ELR (cell line): ENCODE measurements around the gene HSPA5.
"Not testable (repeated sequence)": the region's sequence is repeated elsewhere in the genome, so short reads cannot be mapped to it uniquely, and the experiment has no call there.

Experiments used
- DNase-seq: peaks from one replicate; pipeline ENCODE4 v3.0.0-alpha.2; 2015; ENCODE audit warnings: low read depth

The HSPA5 gene

GRCh38 chr9:125241000-125241862 lies at the start of gene HSPA5:
Gene HSPA5 (minus strand): TSS chr9:125241343. CDS start chr9:125241126, 217 bp downstream.
- peak; percentile 100 for DNase-seq

DNA sequence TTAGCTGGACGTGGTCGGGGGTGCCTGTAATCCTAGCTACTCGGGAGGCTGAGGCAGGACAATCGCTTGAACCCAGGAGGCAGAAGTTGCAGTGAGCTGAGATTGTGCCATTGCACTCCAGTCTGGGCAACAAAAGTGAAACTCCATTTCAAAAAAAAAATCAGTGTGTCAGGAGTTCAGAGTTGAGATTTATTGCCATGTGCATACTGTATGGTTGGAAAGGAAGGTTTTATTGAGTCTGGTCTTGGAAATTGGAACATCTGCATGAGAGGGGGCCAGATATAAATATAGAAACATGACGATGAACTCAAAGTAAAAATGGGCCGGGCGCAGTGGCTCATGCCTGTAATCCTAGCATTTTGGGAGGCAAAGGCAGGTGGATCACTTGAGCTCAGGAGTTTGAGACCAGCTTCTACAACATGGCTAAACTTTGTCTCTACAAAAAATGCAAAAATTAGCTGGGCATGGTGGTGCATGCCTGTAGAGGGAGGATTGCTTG lies 45.8 kb upstream of the HSPA5 start:
- DNase-seq: not testable (repeated sequence)

- no peak for DNase-seq
Observed at GRCh38 chr9:125284855-125285254, 43.7 kb upstream of the HSPA5 start.

GRCh38 chr9:125280945-125281344 lies 39.8 kb upstream of the HSPA5 start:
- DNase-seq: no peak

DNA sequence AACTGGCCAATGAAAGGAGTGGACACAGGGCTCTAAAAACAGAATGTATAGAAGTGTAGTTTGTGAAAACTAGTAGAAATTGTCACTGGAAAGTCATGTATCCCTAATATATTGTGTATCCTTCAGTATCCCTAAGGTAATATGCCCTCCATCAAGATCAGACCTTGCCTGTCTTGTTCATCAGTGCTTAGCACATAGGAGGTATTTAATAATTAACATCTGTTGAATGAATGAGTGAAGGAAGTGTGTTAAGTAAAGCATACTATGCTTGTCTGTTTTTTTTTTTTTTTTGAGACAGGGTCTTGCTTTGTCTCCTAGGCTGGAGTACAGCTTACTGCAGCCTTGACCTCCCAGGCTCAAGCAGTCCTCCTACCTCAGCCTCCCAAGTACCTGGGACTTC lies 36.3 kb upstream of the HSPA5 start:
- no peak for DNase-seq

DNA sequence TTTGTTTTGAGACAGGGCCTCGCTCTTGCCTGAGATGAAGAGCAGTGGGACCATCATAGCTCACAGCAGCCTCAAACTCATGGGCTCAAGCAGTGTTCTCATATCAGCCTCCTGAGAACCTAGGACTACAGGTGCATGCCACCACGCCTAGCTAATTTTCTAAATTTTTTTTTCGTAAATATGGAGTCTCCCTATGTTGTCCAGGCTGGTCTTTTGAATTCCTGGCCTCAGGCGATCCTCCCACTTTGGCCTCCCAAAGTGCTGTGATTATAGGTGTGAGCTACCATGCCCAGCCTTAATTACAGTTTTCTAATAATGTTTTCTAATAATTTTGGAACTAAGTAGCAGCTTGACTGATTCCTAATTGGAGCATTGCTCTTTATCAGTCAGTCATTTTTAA lies 35.6 kb upstream of the HSPA5 start:
- no peak for DNase-seq

- DNase-seq: no peak
Observed at GRCh38 chr9:125272697-125273096, 31.6 kb upstream of the HSPA5 start.

GRCh38 chr9:125271081-125271480 lies 29.9 kb upstream of the HSPA5 start:
- no peak for DNase-seq

GRCh38 chr9:125269014-125269397 lies 27.9 kb upstream of the HSPA5 start:
- DNase-seq: no peak

DNA sequence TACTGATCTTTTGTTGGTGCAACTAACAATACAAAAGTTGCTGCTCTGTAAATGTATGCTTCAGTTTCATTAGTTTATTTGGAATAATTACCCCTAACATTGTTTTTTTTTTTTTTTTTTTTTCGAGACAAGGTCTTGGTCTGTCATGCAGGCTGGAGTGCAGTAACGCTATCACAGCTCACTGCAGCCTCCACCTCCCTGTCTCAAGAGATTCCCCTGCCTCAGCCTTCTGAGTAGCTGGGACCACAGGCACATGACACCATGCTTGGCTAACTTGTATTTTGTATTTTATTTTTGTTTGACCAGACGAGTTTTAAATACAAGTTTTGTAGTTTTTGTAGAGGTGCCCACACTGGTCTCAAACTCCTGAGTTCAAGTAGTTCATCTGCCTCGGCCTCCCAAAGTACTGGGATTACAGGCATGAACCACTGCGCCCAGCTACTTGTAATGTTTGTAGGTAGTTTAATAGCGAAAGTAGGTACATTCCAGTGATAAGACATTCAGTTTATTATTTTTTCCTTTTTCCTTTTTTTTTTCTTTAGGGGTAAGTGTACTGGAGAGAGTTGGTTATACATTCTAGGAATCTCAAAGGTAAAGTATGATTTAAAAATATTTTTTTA lies 27.4 kb upstream of the HSPA5 start:
- DNase-seq: no peak

GRCh38 chr9:125264068-125264467 lies 22.9 kb upstream of the HSPA5 start:
- not testable (repeated sequence) for DNase-seq

DNA sequence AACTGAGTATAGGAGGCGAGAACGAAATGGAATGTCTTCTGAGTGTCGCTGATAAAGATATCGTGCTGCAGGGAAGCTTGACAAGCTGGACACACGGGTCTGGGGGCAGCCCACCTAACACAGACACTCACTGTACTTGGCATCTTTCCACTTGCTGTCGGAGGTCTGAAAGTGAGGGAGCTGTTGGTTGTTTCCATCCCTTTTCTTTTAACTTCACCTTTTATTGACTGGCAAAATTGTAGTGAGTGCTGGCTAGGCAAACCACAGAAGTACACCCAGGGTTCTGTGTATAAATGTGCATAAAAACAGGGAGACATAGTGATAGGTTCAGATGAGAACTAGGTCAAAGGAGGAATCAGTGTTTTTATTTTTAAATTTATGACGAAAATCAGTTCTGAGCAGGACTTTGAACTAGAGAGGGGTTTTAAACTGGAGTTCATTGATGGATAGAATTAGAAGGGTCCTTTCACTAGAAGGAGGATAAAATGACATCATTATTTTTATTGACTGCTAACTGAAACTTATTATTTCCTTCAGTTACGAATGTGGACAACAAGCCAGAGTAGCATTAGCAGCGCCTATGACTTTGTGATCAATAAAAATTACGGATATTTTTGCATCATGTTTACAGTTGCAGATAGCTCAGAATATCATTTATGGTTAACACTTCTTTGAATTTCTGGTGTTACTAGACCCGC lies 21.3 kb upstream of the HSPA5 start:
- peak; percentile 45 for DNase-seq

DNA sequence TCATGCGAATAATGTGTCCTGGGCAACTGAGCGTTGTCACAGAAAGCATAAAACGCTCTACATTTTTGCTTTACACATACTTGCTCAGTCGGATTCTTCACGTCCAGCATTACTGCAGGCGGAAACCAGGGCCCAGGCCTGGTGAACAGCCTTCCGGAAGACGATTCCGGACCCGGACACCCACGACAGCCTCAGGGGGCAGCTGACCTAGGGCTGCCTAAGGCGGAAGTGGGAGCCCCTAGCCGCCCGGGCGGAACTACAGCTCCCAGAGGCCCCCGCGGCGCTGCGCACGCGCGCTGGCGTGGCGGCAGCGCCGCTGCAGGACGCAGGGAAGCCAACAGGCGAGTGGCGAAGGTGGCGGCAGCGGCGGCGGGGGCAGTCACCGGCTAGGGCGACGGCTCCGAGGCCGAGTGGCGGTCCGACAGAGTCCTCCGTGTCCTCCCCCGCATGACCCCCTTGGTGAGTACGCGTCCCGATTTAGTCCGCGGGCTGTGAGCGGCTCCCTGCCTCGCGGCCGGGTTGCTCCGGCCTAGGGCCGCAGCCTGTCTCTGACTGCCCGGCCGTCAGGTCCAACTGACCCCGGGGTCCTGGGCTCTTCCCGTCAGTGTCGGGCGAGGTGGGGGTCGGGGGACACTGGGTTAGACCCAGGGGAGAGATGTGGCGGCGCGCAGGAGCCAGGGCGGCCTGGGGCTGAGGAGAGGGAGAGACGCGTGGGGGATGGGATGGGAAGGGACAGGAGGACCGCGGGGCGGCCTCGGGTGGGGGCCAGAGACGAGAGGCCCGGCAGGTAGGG lies 20.6 kb upstream of the HSPA5 start, which contains the start of gene GAPVD1:
TSS of gene GAPVD1 (plus strand) at position 326 of the 793 bp plus-strand sequence. CDS start 37,096 bp downstream, outside the sequence.
- DNase-seq: peak; percentile 95

DNA sequence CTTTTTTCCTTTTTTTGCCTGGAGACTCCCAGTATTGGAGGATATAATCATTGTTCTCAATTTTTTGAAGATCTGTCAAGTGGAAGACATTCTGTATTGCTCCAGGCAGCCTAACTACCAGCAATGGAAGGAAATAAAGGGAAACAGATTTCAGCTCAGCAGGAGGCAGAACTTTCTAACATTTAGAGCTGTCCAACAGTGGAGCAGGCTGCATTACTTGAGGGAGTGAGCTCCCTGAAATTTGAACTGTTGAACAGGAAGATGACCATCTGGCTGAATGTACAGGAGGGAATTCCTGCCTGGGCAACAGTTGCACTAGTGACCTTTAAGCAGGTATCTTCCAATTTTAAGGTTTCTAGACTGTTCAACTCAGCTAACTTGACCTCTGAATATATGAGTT lies 19.4 kb upstream of the HSPA5 start:
- DNase-seq: no peak

DNA sequence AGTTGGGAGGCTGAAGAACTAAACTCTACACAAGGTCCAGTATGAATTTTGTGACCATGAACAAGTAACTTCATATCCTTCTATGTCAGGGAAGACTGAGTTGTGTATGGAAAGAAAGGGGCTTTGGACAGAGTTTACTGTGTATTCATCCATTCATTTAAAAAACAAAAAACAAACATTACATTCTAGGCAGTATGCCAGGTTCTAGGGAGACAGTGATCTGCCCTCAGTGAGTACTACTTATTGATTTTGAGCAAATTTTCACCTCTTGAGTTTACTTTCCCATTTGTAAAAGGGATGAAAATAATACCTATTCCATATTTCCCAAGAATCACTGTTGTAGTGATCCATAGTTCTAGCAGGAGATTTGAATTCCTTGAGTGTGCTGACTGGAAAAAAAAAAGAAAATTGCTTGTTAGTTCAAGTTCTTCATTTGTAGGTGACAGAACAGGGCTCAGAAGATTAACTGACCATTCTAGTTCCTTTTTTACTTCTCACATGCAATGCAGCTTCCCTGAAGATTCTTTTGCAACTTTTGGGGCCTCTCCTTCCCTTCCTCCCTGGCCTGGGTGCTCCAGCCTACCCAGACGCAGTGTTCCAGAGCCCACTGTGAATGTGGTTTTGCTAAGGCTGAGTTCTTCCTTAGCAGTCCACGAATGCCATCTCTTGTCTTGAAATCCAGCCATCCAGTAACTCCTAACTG lies 17.8 kb upstream of the HSPA5 start:
- no peak for DNase-seq

DNA sequence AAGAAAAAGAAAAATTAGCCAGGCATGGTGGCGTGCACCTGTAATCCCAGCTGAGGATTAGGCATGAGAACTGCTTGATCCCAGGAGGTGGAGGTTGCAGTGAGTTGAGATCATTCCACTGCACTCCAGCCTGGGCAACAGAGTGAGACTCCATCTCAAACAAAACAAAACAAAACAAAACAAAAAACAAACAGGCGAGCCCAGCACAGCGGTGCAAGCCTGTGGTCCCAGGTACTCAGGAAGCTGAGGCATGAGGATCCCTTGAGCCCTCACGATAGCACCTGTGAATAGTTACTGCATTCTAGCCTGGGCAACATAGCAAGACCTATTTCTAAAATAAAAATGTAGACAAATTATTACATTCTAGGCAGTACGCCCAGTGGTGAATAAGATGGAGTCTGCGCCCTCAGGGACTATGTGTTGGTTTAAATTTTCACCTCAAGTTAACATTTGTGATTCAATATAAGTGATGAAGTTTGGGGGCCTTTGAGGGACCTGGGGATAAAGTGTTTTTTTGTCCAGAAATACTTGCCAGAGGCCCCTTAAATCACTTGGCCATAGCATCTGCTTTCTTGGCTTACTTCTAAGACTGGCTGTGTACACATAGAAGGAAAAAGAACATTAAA lies 17.1 kb upstream of the HSPA5 start:
- no peak for DNase-seq

GRCh38 chr9:125255781-125256391 lies 14.7 kb upstream of the HSPA5 start:
- peak; percentile 42 for DNase-seq

DNA sequence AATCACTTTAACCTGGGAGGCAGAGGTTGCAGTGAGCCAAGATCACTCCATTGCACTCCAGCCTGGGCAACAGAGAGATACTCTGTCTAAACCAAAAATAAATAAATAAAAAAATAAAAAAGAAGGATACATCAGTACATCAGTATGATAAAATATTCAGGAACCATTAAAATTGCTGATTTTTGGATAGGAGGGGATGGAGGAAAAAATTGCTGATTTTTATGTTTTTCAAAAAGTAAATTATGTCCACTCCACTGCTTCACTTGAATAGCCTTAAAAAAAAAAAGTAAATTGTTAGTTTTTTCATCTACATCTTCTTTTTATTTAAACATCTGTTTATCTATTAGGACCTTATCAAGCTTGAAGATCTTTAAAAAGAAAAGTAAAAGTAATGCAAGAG lies 13.1 kb upstream of the HSPA5 start:
- no peak for DNase-seq

GRCh38 chr9:125246261-125246667 lies 5.1 kb upstream of the HSPA5 start:
- DNase-seq: no peak

- DNase-seq: no peak
Observed at GRCh38 chr9:125243792-125244260, 2.7 kb upstream of the HSPA5 start.
